ENCODE results near the gene CREB3L4.

CREB3L4 gene

DNA sequence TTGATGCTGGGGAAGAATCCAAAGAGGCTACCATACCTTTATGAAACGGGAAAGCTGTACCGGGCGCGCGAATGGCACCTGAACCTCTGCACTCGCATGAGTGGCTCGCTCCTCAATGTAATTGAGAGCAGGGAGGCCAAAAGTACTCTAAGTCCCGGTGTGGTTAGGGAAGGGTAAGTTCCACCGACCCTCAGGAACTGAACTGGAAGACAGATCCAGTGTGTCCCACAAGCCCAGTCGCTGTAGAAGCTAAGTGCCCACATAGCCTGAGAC lies 46.0 kb upstream of the CREB3L4 start:
- Histone ChIP-seq H2BK15ac (ENCODE audit: low read length) (no peak overlapping the region), H3K4ac (ENCODE audit: low read length) (no peak overlapping the region), H3K27ac (replicated peaks; ENCODE audit: low read length) (peak overlapping the region; percentile 98), H3K9ac (ENCODE audit: low read depth, low read length, poor library complexity) (peak overlapping the region; percentile 92), H4K8ac (ENCODE audit: low read depth, low read length) (no peak overlapping the region), H2AFZ (ENCODE audit: low read length) (peak overlapping the region; percentile 62), H3K9me3 (replicated peaks in 1 of 2; ENCODE audit: control insufficient read depth in 2 of 2, insufficient read depth in 1 of 2, low read depth in 1 of 2, low read length in 2 of 2) (no peaks in the 10 kb centered on the region), H3K23ac (ENCODE audit: low read depth, low read length, poor library complexity) (peak overlapping the region; percentile 0), H3K14ac (ENCODE audit: low read length) (no peak overlapping the region), H3K36me3 (replicated peaks in 1 of 2; ENCODE audit: control insufficient read depth in 2 of 2, insufficient read depth in 2 of 2, low read length in 2 of 2) (peaks cover 4 to 24% of the 10 kb centered on the region in 2 donors), H3K79me1 (ENCODE audit: low read depth, low read length) (peaks cover 3% of the 10 kb centered on the region), H2BK120ac (ENCODE audit: low read depth, low read length) (no peak overlapping the region), H4K91ac (ENCODE audit: low read depth, low read length, poor library complexity) (no peak overlapping the region), H3K4me1 (ENCODE audit: control insufficient read depth in 2 of 2, insufficient read depth in 1 of 2, low read depth in 1 of 2, low read length in 2 of 2) (peaks cover 15 to 17% of the 10 kb centered on the region in 2 donors), H2BK12ac (ENCODE audit: low read length) (no peak overlapping the region), H3K18ac (ENCODE audit: low read length) (peak overlapping the region; percentile 80), H2AK5ac (ENCODE audit: low read depth, low read length) (peak overlapping the region; percentile 19), H2BK5ac (ENCODE audit: low read length) (peak overlapping the region; percentile 87), H3K27me3 (ENCODE audit: control insufficient read depth in 3 of 3, insufficient read depth in 3 of 3, low read depth in 1 of 3, low read length in 3 of 3) (no peaks in the 10 kb centered on the region), H3K4me2 (ENCODE audit: insufficient read depth, low read length, poor library complexity, severe bottlenecking) (peak overlapping the region; percentile 63), H3K4me3 (ENCODE audit: low read length in 2 of 2) (peak overlapping the region; percentile 69 to 84)
- DNase-seq (ENCODE audit: low spot score), result no peak
- WGBS, 2 donors (ENCODE audit: extremely low coverage in 2 of 2, insufficient read length in 2 of 2, insufficient replicate concordance in 1 of 2), result no CpG with 5 or more reads among the region's 10 CpGs

DNA sequence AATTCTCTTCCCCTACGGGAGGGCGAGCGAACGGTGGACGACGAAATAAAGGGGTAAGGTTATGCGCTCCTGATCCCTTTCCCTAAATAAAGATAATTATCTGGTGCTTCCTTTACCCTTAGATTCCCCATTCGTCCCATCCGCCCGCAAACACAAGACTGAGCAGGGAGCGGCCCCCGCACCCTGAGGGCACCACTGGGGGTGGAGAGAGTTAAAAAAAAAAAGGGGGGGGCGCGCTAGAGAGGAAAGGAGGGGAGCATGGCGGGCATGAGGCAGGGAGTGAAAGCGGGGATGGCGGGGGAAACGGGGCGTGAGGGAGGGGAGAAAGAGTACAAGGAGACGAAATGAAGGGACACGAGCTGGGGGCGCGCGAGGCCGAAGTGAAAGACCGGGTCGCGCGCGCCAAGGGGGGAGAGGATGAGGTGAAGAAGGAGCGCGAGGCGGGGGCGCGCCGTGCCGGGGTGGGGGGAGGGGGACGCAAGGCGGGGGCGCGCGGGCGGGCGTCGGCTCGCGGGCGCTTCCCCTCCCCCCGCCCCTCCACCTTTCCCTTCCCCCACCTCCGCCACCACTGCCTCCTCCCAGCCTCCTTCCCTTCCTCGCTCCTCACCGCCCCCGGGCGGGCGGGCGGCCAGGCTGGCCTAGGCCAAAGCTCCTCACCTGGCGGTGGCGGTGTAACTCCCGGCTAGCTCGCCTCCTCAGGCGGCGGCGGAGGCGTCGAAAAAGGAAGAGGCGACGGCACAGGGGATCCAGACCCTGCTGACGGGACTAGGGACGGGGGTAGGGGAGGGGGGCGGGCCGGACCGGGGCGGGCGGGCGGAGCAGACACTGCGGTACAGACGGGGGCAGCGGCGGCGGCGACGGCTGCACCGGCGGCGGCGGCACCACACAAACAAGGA lies 45.4 kb upstream of the CREB3L4 start:
- Histone ChIP-seq H3K23ac (ENCODE audit: low read depth, low read length, poor library complexity) (peak overlapping the region; percentile 92), H3K27ac (replicated peaks; ENCODE audit: low read length) (peak overlapping the region; percentile 98), H4K91ac (ENCODE audit: low read depth, low read length, poor library complexity) (no peak overlapping the region), H2BK5ac (ENCODE audit: low read length) (peak overlapping the region; percentile 87), H3K4me2 (ENCODE audit: insufficient read depth, low read length, poor library complexity, severe bottlenecking) (peak overlapping the region; percentile 63), H3K18ac (ENCODE audit: low read length) (peak overlapping the region; percentile 99), H3K79me1 (ENCODE audit: low read depth, low read length) (peaks cover 2% of the 10 kb centered on the region), H3K9me3 (replicated peaks in 1 of 2; ENCODE audit: control insufficient read depth in 2 of 2, insufficient read depth in 1 of 2, low read depth in 1 of 2, low read length in 2 of 2) (no peaks in the 10 kb centered on the region), H2BK12ac (ENCODE audit: low read length) (no peak overlapping the region), H3K4me3 (ENCODE audit: low read length in 2 of 2) (peak overlapping the region; percentile 69 to 99), H4K8ac (ENCODE audit: low read depth, low read length) (no peak overlapping the region), H3K4ac (ENCODE audit: low read length) (no peak overlapping the region), H3K4me1 (ENCODE audit: control insufficient read depth in 2 of 2, insufficient read depth in 1 of 2, low read depth in 1 of 2, low read length in 2 of 2) (peaks cover 15 to 17% of the 10 kb centered on the region in 2 donors), H2AK5ac (ENCODE audit: low read depth, low read length) (peak overlapping the region; percentile 82), H3K36me3 (replicated peaks in 1 of 2; ENCODE audit: control insufficient read depth in 2 of 2, insufficient read depth in 2 of 2, low read length in 2 of 2) (peaks cover 4 to 24% of the 10 kb centered on the region in 2 donors), H2BK120ac (ENCODE audit: low read depth, low read length) (no peak overlapping the region), H3K9ac (ENCODE audit: low read depth, low read length, poor library complexity) (peak overlapping the region; percentile 92), H3K14ac (ENCODE audit: low read length) (no peak overlapping the region), H3K27me3 (ENCODE audit: control insufficient read depth in 3 of 3, insufficient read depth in 3 of 3, low read depth in 1 of 3, low read length in 3 of 3) (no peaks in the 10 kb centered on the region), H2BK15ac (ENCODE audit: low read length) (no peak overlapping the region), H2AFZ (ENCODE audit: low read length) (peak overlapping the region; percentile 83)
- no CpG with 5 or more reads among the region's 86 CpGs for WGBS, 2 donors (ENCODE audit: extremely low coverage in 2 of 2, insufficient read length in 2 of 2, insufficient replicate concordance in 1 of 2)
- DNase-seq (ENCODE audit: low spot score), result no peak

DNA sequence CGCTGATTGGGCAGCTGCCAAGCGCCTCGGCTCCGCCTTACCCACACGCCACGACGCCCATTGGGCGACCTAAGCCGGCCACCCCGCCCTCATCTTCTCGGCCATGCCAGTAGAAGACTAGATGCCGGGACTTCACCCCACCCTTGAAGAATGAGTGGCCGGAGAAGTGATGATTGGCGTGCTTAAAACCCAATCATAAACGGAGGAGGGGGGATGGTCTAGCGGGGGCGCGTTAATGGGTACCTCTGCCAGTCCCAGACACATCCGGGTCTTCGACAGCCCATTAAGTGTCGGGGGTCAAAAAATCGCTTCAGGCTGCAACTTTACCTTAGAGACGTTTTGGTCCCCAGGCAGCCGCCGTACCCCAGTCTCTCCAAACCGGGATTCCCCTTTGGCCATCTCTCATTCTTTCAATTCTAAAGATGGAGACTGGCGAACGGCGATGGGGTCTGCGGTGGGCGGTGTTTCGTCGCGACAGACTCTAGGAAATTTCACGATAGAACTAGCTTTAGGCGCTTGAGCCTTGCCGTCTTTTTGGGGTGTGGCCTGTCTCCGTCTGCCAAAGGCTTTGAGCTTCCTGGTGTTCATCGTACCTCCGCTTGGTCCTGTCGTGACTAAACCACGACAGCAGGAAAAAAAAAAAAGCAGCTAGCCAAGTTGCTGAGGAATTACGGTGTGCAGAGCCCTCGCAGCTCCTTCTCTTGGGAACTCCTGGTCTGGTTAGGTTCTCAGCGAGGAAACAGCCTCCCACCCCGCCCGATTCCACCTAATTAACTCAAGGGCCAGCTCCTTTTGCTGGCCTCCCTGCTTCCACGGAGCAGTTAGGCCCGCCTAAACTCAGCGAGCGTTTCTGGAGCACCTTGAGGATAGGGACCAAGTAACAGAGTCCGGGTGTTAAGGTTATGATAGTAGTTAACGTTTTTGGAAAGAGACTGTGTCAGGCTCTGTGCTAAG lies 44.5 kb upstream of the CREB3L4 start, which contains the start of gene GATAD2B:
Gene GATAD2B (minus strand): TSS at position 1 of the 954 bp plus-strand sequence. CDS start 94,625 bp downstream, outside the sequence.
- Histone ChIP-seq H3K4me1 (ENCODE audit: control insufficient read depth in 2 of 2, insufficient read depth in 1 of 2, low read depth in 1 of 2, low read length in 2 of 2) (peaks cover 15 to 17% of the 10 kb centered on the region in 2 donors), H2BK15ac (ENCODE audit: low read length) (no peak within 1 kb of the TSS), H2AFZ (ENCODE audit: low read length) (peak within 1 kb of the TSS; percentile 83), H3K4me3 (ENCODE audit: low read length in 2 of 2) (peak within 1 kb of the TSS; percentile 69 to 99), H2BK5ac (ENCODE audit: low read length) (peak within 1 kb of the TSS; percentile 87), H3K9ac (ENCODE audit: low read depth, low read length, poor library complexity) (peak within 1 kb of the TSS; percentile 92), H3K27me3 (ENCODE audit: control insufficient read depth in 3 of 3, insufficient read depth in 3 of 3, low read depth in 1 of 3, low read length in 3 of 3) (no peaks in the 10 kb centered on the region), H3K18ac (ENCODE audit: low read length) (peak within 1 kb of the TSS; percentile 99), H3K27ac (replicated peaks; ENCODE audit: low read length) (peak within 1 kb of the TSS; percentile 98), H3K4me2 (ENCODE audit: insufficient read depth, low read length, poor library complexity, severe bottlenecking) (peak within 1 kb of the TSS; percentile 78), H2BK120ac (ENCODE audit: low read depth, low read length) (no peak within 1 kb of the TSS), H3K4ac (ENCODE audit: low read length) (no peak within 1 kb of the TSS), H2AK5ac (ENCODE audit: low read depth, low read length) (peak within 1 kb of the TSS; percentile 82), H3K23ac (ENCODE audit: low read depth, low read length, poor library complexity) (peak within 1 kb of the TSS; percentile 92), H2BK12ac (ENCODE audit: low read length) (no peak within 1 kb of the TSS), H4K91ac (ENCODE audit: low read depth, low read length, poor library complexity) (no peak within 1 kb of the TSS), H3K9me3 (replicated peaks in 1 of 2; ENCODE audit: control insufficient read depth in 2 of 2, insufficient read depth in 1 of 2, low read depth in 1 of 2, low read length in 2 of 2) (no peaks in the 10 kb centered on the region), H3K14ac (ENCODE audit: low read length) (no peak within 1 kb of the TSS), H4K8ac (ENCODE audit: low read depth, low read length) (no peak within 1 kb of the TSS), H3K79me1 (ENCODE audit: low read depth, low read length) (peaks cover 2% of the 10 kb centered on the region), H3K36me3 (replicated peaks in 1 of 2; ENCODE audit: control insufficient read depth in 2 of 2, insufficient read depth in 2 of 2, low read length in 2 of 2) (peaks cover 4 to 16% of the 10 kb centered on the region in 2 donors)
- no CpG with 5 or more reads among the region's 53 CpGs for WGBS, 2 donors (ENCODE audit: extremely low coverage in 2 of 2, insufficient read length in 2 of 2, insufficient replicate concordance in 1 of 2)
- DNase-seq (ENCODE audit: low spot score), result peak; percentile 100

All from neuronal stem cell (in vitro differentiated cells).